Activated CD8-positive, alpha-beta memory T cell treated with anti-CD3 and anti-CD28 coated beads, Interleukin-2, amount 50 U/mL, for 48 hours (primary cell): Measurements from ENCODE around the gene COL9A2.

Experiments used
- DNase-seq: peaks from one replicate; pipeline ENCODE4 v3.0.0-alpha.2; 2020

The COL9A2 gene

GRCh38 chr1:40301541-40302299 lies 15.4 kb downstream of the COL9A2 start:
- DNase-seq = no peak

GRCh38 chr1:40301066-40301465 lies 16.0 kb downstream of the COL9A2 start:
- no peak for DNase-seq

- no peak for DNase-seq
Observed at GRCh38 chr1:40300651-40301050, 16.4 kb downstream of the COL9A2 start.

GRCh38 chr1:40300249-40300567 lies 16.9 kb downstream of the COL9A2 start:
- DNase-seq = no peak

GRCh38 chr1:40299366-40300248 lies 17.5 kb downstream of the COL9A2 start:
- no peak for DNase-seq

- DNase-seq = no peak
Observed at GRCh38 chr1:40291293-40291692, 25.8 kb downstream of the COL9A2 start.

- no peak for DNase-seq
Observed at GRCh38 chr1:40281853-40282252, 35.2 kb downstream of the COL9A2 start.

- DNase-seq = no peak
Observed at GRCh38 chr1:40276122-40276521, 41.0 kb downstream of the COL9A2 start.

GRCh38 chr1:40274331-40274730 lies 42.8 kb downstream of the COL9A2 start:
- DNase-seq = no peak

GRCh38 chr1:40273547-40274166 lies 43.4 kb downstream of the COL9A2 start:
- no peak for DNase-seq

GRCh38 chr1:40272653-40273213 lies 44.4 kb downstream of the COL9A2 start:
- DNase-seq = no peak

GRCh38 chr1:40270152-40270834 lies 46.8 kb downstream of the COL9A2 start:
- DNase-seq = no peak

GRCh38 chr1:40268211-40268610 lies 48.9 kb downstream of the COL9A2 start:
- no peak for DNase-seq

GRCh38 chr1:40267767-40268187 lies 49.3 kb downstream of the COL9A2 start:
- no peak for DNase-seq

- no peak for DNase-seq
Observed at GRCh38 chr1:40266786-40267535, 50.1 kb downstream of the COL9A2 start.

- DNase-seq = no peak
Observed at GRCh38 chr1:40265919-40266318, 51.2 kb downstream of the COL9A2 start.

GRCh38 chr1:40265298-40265697 lies 51.8 kb downstream of the COL9A2 start:
- no peak for DNase-seq

- no peak for DNase-seq
Observed at GRCh38 chr1:40264354-40264781, 52.7 kb downstream of the COL9A2 start.

GRCh38 chr1:40258445-40258769 lies 58.7 kb downstream of the COL9A2 start:
- DNase-seq = no peak

- peak; percentile 96 for DNase-seq
Observed at GRCh38 chr1:40257688-40258444, 59.2 kb downstream of the COL9A2 start, which contains the start of gene ZMPSTE24. Gene ZMPSTE24, plus strand, starts transcription at chr1:40258236. Its CDS starts 36 bp downstream, at chr1:40258272.

GRCh38 chr1:40257313-40257687 lies 59.8 kb downstream of the COL9A2 start:
- no peak for DNase-seq
